ENCODE data around the gene PDIA5. TPM values are rescaled to one million over a fixed set of nuclear protein-coding genes. Genes with fewer than 3 reads are reported as not detected.
"Not testable (repeated sequence)": the region's sequence is repeated elsewhere in the genome, so short reads cannot be mapped to it uniquely, and the experiment has no call there.

The PDIA5 gene
- total RNA-seq, 1 donor from 2014 or later, result 44.2 TPM

- DNase-seq (ENCODE audit: low spot score), result no peak
These were observed 82.7 kb downstream of the PDIA5 start for GRCh38 chr3:123149525-123149924.

GRCh38 chr3:123150449-123151215, 83.8 kb downstream of the PDIA5 start:
- DNase-seq (ENCODE audit: low spot score), result no peak

- DNase-seq (ENCODE audit: low spot score), result no peak
These were observed 84.5 kb downstream of the PDIA5 start for GRCh38 chr3:123151251-123151705.

- DNase-seq (ENCODE audit: low spot score), result not testable (repeated sequence)
These were observed 85.1 kb downstream of the PDIA5 start for GRCh38 chr3:123151853-123152420.

GRCh38 chr3:123152687-123153086, 85.9 kb downstream of the PDIA5 start:
- DNase-seq (ENCODE audit: low spot score), result no peak

GRCh38 chr3:123153125-123154019, 86.5 kb downstream of the PDIA5 start:
- DNase-seq (ENCODE audit: low spot score), result no peak

- no peak for DNase-seq (ENCODE audit: low spot score)
These were observed 87.5 kb downstream of the PDIA5 start for GRCh38 chr3:123154020-123154985.

GRCh38 chr3:123155471-123156011, 88.7 kb downstream of the PDIA5 start:
- DNase-seq (ENCODE audit: low spot score), result no peak

- no peak for DNase-seq (ENCODE audit: low spot score)
These were observed 89.6 kb downstream of the PDIA5 start for GRCh38 chr3:123156276-123156995.

- no peak for DNase-seq (ENCODE audit: low spot score)
These were observed 90.4 kb downstream of the PDIA5 start for GRCh38 chr3:123157209-123157597.

- DNase-seq (ENCODE audit: low spot score), result no peak
These were observed 90.9 kb downstream of the PDIA5 start for GRCh38 chr3:123157598-123158287.

- DNase-seq (ENCODE audit: low spot score), result no peak
These were observed 91.5 kb downstream of the PDIA5 start for GRCh38 chr3:123158330-123158729.

GRCh38 chr3:123158899-123159390, 92.1 kb downstream of the PDIA5 start:
- DNase-seq (ENCODE audit: low spot score), result no peak

GRCh38 chr3:123159926-123160635, 93.3 kb downstream of the PDIA5 start:
- DNase-seq (ENCODE audit: low spot score), result no peak

- DNase-seq (ENCODE audit: low spot score), result no peak
These were observed 94.3 kb downstream of the PDIA5 start for GRCh38 chr3:123161167-123161566.

GRCh38 chr3:123163141-123163540, 96.3 kb downstream of the PDIA5 start:
- no peak for DNase-seq (ENCODE audit: low spot score)

- no peak for DNase-seq (ENCODE audit: low spot score)
These were observed 98.3 kb downstream of the PDIA5 start for GRCh38 chr3:123165163-123165562.

GRCh38 chr3:123167686-123168085, 100.9 kb downstream of the PDIA5 start:
- no peak for DNase-seq (ENCODE audit: low spot score)

GRCh38 chr3:123168122-123168521, 101.3 kb downstream of the PDIA5 start:
- no peak for DNase-seq (ENCODE audit: low spot score)
